Suppressor macrophage treated with lipopolysaccharide for 1 hour (primary cell): ENCODE results near the gene POLK.
"Not testable (repeated sequence)": the region's sequence is repeated elsewhere in the genome, so short reads cannot be mapped to it uniquely, and the experiment has no call there.

Source experiments
- DNase-seq, 3 donors: peaks; one replicate each; pipeline ENCODE4 v3.0.0-alpha.2; 2020 to 2022

The POLK gene

GRCh38 chr5:75511435-75512382 is at the start of gene POLK, which contains the start of gene CERT1:
TSS of gene POLK (plus strand) at chr5:75511891.
TSS of gene CERT1 (minus strand) at chr5:75511629. CDS start at chr5:75511207, 422 bp downstream.
- DNase-seq = peak; percentile 98 to 99 (median 98)

DNA sequence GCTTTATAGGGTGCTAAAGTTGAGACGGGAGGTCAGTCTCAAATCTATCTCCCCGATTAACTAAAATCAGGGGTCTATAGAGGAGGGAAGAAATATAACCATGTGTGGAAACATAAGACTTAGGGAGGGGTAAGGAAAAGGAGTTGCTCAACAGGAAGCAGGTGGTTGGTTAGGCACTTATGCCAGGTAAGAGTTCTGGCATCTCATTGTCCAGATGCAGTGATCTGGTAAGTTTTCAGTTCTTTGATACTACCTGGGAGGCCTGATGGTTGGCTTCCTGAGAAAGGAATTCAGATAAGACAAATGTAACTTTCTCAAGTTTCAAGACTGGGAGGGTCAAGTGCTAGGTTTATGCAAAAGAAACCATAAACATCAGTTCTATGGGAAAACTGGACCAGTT is 48.0 kb upstream of the POLK start:
- no peak for DNase-seq

- DNase-seq = no peak
Measured at GRCh38 chr5:75465480-75465879, 46.2 kb upstream of the POLK start.

GRCh38 chr5:75466006-75466716 is 45.5 kb upstream of the POLK start:
- DNase-seq = no peak

- DNase-seq = no peak
Measured at GRCh38 chr5:75468593-75468992, 43.1 kb upstream of the POLK start.

DNA sequence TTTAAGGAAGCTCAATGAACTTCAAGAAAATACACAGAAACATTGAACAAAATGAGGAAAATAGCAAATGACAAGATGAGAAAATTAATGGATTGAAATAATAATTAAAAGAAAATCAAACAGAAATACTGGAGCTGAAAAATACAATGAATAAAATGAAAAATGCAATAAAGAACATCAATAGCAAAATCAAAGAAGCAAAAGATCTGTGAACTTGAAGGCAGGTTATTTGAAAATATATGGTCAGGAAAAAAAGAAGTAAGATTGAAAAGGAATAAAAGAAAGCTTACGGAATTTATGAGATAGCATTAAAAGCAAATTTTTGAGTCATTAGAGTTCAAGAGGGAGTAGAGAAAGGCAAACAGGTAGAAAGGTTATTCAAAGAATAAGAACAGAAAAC is 42.7 kb upstream of the POLK start:
- DNase-seq = no peak

DNA sequence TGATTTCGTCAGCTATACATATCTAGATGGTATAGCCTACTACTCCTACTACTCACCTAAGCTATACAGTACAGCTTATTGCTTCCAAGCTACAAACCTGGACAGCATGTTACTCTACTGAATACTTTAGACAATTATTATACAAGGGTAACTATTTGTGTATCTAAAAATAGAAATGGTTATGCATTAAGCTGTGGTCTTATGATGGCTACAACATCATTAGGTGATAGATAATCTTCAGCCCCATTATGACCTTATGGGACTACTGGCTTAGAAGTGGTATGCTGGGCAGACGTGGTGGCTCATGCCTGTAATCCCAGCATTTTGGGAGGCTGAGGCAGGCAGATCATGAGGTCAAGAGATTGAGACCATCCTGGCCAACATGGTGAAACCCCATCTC is 40.5 kb upstream of the POLK start:
- no peak for DNase-seq

DNA sequence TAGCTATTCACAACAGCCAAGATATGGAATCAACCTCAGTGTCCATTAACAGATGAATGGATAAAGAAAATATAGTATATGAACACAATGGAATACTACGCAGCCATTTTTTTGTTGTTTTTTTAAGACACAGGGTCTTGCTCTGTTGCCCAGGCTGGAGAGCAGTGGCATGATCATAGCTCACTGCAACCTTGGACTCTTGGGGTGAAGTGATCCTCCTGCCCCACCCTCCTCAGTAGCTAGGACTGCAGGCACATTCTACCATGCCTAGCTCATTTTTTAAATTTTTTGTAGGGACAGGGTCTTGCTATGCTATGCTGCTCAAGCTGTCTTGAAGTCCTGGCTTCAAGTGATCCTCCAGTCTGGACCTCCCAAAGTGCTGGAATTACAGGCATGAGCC is 38.7 kb upstream of the POLK start:
- DNase-seq = no peak

- no peak for DNase-seq
Measured at GRCh38 chr5:75473463-75473862, 38.2 kb upstream of the POLK start.

- DNase-seq = no peak
Measured at GRCh38 chr5:75475364-75475763, 36.3 kb upstream of the POLK start.

DNA sequence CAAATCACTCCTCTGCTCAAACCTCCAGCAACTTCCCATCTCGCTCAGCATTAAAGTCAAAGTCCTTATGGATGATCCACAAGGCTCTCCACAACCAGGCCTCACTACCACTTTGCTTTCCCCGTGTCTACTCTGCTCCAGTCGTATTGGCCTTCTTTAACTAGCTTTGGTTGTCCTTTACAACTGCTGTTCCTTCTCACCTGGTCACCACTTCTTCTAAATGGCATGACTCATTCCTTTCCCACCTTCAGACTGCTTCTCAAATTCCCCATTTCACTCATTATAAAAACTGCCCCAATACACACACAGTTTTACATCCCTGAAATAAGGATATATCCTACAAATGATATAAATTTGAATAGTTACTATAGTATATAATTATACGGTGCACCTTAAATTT is 30.7 kb upstream of the POLK start:
- no peak for DNase-seq

DNA sequence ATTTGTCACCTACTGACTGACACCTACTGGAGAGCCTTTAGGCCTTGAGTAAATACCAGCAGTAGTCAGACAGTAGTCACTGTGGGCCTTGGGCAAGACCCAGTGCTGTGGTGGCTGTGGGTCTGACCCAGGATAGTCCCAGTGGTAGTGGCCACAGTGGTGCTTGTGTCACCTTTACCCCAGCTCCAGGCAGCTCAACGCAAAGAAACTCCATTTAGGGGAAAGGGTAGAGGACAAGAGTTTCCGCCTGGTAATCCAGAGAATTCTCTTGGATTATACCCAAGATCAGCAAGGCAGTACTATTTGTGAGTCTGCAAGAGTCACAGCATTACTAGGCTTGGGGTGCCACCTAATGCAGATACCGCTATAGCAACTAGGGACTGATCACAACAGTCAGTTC is 29.2 kb upstream of the POLK start:
- no peak for DNase-seq

DNA sequence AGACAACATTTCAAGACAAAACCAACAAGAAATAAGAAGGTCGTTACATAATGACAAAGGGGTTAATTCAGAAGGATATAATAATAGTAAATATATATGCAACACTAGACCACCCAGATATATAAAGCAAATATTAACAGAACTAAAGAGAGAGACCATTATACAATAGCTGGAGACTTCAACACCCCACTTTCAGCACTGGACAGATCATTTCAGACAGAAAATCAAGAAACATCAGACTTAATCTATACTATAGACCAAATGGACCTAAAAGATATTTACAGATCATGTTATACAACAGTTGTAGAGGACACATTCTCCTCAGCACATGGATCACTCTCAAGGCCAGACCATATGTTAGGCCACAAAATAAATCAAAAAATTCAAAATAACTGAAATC is 27.1 kb upstream of the POLK start:
- DNase-seq = no peak

DNA sequence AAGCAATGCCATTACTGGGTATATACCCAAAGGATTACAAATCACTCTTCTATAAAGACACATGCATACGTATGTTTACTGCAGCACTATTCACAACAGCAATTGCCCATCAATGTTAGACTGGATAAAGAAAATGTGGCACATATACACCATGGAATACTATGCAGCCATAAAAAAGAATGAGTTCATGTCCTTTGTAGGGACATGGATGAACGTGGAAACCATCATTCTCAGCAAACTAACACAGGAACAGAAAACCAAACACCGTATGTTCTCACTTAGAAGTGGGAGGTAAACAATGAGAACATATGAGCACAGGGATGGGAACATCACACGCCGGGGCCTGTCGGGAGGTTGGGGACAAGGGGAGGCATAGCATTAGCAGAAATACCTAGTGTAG is 21.8 kb upstream of the POLK start:
- DNase-seq = not testable (repeated sequence)

DNA sequence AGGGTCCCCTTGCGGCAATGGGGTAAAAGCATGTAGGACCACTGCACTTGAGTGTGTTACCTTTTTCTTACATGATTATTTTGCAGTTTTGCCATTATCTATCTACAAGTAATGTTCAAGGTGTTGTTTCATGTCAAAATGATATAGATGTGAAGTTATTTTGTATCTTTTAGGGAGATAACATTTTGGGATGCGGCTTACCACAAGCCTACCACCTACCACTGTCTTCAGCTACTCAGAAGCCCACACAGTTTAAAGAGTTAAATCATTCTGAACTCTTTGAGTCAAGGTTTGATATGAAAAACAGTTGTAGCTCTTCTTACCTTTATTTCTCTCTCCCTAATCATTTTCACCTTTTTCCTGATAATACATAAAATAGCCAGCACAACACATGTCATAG is 20.1 kb upstream of the POLK start:
- DNase-seq = no peak

DNA sequence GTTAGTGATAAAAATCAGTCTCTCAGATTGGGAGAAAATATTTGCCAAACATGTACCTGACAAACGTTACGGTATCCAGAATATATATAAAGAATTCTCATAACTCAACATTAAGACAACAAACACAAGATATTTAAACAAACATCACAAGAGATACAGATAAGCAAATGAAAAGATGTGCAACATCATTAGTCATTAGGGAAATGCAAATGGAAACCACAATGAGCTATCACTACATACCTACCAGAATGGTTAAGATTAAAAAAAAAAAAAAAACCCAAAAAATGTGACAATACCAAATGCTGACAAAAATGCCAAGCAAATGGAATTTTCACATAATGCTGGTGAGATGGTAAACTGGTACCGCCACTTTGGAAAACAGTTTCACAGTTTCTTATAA is 15.7 kb upstream of the POLK start:
- no peak for DNase-seq

DNA sequence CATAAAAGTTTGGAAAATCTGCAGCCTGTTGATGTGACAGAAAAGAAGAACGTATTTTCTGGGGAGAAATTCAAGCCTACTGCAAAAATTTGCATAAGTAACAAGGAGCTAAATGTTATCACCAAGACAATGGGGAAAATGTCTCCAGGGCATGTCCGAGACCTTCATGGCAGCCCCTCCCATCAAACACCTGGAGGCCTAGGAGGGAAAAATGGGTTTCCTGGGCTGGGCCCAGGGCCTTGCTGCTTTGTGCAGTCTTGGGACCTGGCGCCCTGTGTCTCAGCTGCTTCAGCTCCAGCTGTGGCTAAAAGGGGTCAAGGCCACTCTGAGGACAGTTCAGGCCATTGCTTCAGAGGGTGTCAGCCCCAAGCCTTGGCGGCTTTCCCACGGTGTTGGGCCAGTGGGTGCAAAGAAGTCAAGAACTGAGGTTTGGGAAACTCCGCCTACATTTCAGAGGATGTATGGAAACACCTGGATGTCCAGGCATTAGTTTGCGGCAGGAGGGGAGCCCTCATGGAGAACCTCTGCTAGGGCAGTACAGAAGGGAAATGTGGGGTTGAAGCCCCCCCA is 13.4 kb upstream of the POLK start:
- DNase-seq = no peak

DNA sequence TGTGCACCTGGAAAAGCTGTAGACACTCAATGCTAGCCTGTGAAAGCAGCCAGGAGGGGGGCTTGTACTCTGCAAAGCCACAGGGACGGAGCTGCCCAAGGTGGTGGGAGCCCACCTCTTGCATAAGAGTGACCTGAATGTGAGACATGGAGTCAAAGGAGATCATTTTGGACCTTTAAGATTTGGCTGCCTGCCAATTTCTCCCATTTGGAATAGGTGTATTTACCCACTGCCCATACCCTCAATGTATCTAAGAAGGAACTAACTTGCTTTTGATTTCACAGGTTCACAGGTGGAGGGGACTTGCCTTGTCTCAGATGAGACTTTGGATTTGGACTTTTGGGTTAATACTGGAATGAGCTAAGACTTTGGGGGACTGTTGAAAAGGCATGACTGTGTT is 12.8 kb upstream of the POLK start:
- not testable (repeated sequence) for DNase-seq

- DNase-seq = not testable (repeated sequence)
Measured at GRCh38 chr5:75505112-75505511, 6.6 kb upstream of the POLK start.

DNA sequence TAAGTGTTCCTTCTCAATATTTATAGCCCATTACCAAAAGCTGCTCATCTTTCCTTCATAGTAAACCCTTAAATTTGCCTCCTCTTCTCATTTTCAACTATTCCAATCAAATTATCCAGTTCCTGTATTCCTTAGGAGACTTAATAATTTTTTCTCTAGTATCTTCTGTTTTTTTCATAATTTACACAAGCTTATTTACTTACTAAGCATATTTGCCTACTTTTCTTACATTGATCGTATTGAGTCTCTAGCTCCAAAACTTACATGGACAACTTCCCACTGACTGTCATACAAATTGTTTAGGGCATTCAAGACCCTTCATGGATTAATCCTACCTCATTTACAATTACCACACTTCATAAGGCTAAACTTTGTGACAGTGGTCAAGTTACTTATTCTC is 3.9 kb upstream of the POLK start:
- no peak for DNase-seq

DNA sequence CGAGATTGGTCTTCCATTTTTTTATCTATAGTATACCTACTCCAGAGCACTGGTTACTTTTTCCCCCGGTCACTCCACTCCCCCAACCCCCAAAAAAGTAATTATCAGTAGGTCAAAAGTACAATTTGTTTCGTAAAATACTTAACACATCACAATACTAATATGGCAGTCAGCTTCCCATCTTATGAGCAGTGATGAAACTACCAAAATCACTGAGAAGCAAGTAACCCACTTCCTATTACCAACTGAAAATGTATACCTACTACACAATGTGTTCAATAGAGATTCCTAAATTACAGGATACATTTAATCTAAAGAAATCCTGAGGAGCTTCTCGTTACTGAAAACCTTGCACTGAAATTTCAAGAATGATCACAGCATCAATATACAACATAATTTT is 2.1 kb upstream of the POLK start:
- DNase-seq = peak; percentile 27 to 69 (median 63)

DNA sequence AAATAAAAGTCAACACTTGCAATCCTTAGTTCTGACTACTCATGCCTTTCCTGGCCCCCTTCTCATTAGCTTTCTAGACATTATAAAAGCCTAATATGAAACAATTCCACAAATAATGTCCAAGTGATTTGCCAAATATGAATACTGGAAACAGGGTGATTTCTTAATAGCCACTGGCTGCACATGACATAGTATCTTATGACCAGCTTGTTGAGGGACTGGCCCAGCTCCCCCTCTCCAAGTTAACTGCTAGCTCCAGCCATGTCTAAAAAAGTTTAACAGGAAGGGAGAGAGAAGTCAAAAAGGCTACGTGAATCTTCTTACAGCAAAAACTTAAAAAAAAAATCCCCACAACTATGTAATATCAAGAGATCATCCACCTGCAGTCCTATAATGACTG is 1.7 kb upstream of the POLK start:
- DNase-seq = peak; percentile 81 to 87 (median 83)

DNA sequence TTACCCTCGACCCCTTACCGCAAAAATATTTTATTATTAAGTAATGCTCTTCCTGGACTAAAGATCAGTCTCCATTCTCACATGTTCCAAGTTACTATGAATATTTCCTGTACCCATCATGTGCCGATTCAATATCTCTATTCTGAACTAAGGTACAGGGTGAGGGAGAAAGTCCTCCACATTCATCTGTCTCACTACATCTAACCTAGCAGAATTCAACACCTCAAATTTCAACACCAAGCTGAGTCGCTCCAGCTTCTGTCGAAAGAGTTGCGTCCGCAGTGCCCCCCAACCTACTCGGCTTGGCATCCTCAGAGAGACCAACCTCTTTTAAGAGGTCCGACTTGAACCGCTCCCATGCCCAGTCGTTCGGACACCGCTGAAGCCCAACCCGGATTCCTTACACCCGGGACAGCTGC is 1.3 kb upstream of the POLK start:
- peak in 2 of 3 donors; percentile 31 to 32 for DNase-seq
